ENCODE results near the gene GXYLT2.

GXYLT2 gene

DNA sequence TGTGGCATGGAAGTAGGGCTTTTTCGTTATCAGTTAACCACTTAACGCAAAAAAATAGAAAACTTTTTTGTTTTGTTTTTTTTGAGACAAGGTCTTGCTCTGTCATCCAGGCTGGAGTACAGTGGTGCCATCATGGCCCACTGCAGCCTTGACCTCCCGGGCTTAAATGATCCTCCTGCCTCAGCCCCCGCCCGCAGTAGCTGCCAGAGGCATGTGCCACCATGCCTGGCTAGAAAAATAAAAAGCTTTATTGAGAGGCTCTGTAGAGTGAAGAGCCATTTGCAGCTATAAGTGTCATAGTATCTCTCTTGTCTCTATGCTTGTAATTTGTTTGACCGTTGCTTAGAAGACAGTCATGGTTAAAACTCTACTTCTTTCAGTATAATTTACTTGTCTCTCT, 122.3 kb downstream of the GXYLT2 start:
- TF ChIP-seq, protein P1, sequence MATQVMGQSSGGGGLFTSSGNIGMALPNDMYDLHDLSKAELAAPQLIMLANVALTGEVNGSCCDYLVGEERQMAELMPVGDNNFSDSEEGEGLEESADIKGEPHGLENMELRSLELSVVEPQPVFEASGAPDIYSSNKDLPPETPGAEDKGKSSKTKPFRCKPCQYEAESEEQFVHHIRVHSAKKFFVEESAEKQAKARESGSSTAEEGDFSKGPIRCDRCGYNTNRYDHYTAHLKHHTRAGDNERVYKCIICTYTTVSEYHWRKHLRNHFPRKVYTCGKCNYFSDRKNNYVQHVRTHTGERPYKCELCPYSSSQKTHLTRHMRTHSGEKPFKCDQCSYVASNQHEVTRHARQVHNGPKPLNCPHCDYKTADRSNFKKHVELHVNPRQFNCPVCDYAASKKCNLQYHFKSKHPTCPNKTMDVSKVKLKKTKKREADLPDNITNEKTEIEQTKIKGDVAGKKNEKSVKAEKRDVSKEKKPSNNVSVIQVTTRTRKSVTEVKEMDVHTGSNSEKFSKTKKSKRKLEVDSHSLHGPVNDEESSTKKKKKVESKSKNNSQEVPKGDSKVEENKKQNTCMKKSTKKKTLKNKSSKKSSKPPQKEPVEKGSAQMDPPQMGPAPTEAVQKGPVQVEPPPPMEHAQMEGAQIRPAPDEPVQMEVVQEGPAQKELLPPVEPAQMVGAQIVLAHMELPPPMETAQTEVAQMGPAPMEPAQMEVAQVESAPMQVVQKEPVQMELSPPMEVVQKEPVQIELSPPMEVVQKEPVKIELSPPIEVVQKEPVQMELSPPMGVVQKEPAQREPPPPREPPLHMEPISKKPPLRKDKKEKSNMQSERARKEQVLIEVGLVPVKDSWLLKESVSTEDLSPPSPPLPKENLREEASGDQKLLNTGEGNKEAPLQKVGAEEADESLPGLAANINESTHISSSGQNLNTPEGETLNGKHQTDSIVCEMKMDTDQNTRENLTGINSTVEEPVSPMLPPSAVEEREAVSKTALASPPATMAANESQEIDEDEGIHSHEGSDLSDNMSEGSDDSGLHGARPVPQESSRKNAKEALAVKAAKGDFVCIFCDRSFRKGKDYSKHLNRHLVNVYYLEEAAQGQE (IDR thresholded peaks at IDR 0.05; ENCODE audit: insufficient read depth in 1 of 2, low read depth in 2 of 2, low read length in 2 of 2): no peak
- TF ChIP-seq POLR2AphosphoS5 (IDR thresholded peaks at IDR 0.05; ENCODE audit: low read depth, low read length) (no peak), FOXP2 (optimal IDR thresholded peaks at IDR 0.05; ENCODE audit: borderline replicate concordance, extremely low read depth, extremely low read length, insufficient read depth) (no peak), SIN3A (IDR thresholded peaks at IDR 0.05; ENCODE audit: borderline replicate concordance, insufficient read depth, low read length) (no peak), TAF1 (IDR thresholded peaks at IDR 0.05; ENCODE audit: borderline replicate concordance, insufficient read depth, low read length) (no peak)

DNA sequence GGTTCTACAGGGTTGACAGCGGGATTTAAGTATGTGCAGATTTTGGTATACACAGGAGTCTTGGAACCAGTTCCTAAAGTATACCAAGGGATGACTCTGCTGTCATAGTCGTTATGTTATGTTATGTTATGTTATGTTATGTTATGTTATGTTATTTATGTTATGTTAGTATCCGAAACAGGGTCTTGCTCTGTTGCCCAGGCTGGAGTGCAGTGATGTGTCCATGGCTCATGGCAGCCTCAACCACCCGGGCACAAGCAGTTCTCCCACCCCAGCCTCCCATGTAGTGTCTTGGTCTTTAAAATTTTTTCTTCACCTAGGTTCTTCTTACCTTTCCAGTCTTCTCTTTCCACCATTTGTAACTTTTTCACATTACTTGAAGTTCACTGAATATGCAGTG, 130.5 kb downstream of the GXYLT2 start:
- no peak for TF ChIP-seq POLR2AphosphoS5 (IDR thresholded peaks at IDR 0.05; ENCODE audit: low read depth, low read length)
- TF ChIP-seq FOXP2 (optimal IDR thresholded peaks at IDR 0.05; ENCODE audit: borderline replicate concordance, extremely low read depth, extremely low read length, insufficient read depth): no peak
- TF ChIP-seq TAF1 (IDR thresholded peaks at IDR 0.05; ENCODE audit: borderline replicate concordance, insufficient read depth, low read length): no peak
- TF ChIP-seq, protein P1 (IDR thresholded peaks at IDR 0.05; ENCODE audit: insufficient read depth in 1 of 2, low read depth in 2 of 2, low read length in 2 of 2): no peak
- no peak for TF ChIP-seq SIN3A (IDR thresholded peaks at IDR 0.05; ENCODE audit: borderline replicate concordance, insufficient read depth, low read length)

DNA sequence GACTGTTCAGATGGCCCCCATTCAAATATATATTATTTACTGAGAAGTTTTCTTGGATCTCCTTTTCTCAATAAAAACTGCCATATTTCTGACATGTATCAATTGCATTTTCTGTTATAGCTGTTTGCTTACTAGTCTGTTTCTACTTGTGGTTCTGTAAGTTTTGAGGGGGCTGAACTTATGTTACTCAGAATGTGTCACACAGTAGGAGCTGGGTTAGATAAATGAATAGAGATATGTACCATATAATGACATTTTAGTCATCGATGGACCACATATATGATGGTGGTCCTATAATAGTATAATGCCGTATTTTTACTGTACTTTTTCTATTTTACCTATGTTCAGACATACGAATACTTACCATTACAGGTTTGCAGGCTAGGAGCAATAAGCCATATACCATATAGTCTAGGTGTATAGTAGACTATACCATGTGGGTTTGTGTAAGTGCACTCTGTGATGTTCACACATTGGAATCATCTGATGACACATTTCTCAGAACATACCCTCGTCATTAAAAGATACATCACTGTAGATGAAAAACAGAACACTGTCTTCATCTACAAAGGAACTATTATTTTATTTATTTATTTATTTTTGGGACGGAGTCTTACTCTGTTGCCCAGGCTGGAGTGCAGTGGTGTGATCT, 131.1 kb downstream of the GXYLT2 start:
- no peak for TF ChIP-seq TAF1 (IDR thresholded peaks at IDR 0.05; ENCODE audit: borderline replicate concordance, insufficient read depth, low read length)
- TF ChIP-seq POLR2AphosphoS5 (IDR thresholded peaks at IDR 0.05; ENCODE audit: low read depth, low read length): no peak
- no peak for TF ChIP-seq SIN3A (IDR thresholded peaks at IDR 0.05; ENCODE audit: borderline replicate concordance, insufficient read depth, low read length)

DNA sequence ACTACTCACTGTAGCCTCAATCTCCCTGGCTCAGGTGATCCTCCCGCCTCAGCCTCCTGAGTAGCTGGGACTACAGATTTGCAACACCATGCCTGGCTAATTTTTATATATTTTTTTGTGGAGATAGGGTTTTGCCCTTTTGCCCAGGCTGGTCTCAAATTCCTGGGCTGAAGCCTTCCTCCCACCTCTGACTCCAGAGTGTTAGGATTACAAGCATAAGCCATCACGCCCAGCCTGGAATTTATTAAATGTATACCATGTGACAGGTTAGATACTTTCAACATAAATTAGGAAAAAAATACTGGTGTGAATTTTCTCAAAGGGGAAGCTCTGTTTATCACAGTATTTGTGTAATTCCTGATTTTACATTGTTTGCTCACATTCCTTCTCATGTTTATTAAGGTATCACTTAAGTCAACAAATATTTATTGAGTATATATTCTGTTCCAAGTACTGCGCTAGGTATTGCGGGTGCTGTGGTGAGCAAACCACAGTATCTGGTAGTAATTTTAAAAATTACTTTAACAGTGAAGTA, 133.5 kb downstream of the GXYLT2 start:
- no peak for TF ChIP-seq FOXP2 (optimal IDR thresholded peaks at IDR 0.05; ENCODE audit: borderline replicate concordance, extremely low read depth, extremely low read length, insufficient read depth)

DNA sequence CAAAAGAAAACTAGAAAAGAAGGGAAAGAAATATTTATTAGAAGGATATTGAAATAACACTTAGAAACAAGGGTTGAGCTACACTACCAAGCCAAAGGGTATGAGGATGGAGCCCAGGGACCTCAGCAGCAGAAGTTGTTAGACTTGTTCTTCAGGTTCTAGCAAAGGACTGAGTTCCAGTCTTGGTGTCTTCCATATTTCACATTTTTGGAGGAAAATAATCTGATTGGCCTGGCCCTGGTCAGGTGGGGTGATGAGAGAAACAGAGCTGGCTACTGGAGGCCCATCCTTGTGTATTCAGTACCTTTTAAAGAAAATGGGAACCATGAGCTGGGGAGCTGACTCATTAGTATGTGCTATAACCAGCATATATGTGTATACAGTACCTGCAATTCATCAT, 137.0 kb downstream of the GXYLT2 start:
- no peak for TF ChIP-seq TAF1 (IDR thresholded peaks at IDR 0.05; ENCODE audit: borderline replicate concordance, insufficient read depth, low read length)
- TF ChIP-seq SIN3A (IDR thresholded peaks at IDR 0.05; ENCODE audit: borderline replicate concordance, insufficient read depth, low read length): no peak
- TF ChIP-seq, protein P1 (IDR thresholded peaks at IDR 0.05; ENCODE audit: insufficient read depth in 1 of 2, low read depth in 2 of 2, low read length in 2 of 2): no peak
- no peak for TF ChIP-seq FOXP2 (optimal IDR thresholded peaks at IDR 0.05; ENCODE audit: borderline replicate concordance, extremely low read depth, extremely low read length, insufficient read depth)
- no peak for TF ChIP-seq POLR2AphosphoS5 (IDR thresholded peaks at IDR 0.05; ENCODE audit: low read depth, low read length)

DNA sequence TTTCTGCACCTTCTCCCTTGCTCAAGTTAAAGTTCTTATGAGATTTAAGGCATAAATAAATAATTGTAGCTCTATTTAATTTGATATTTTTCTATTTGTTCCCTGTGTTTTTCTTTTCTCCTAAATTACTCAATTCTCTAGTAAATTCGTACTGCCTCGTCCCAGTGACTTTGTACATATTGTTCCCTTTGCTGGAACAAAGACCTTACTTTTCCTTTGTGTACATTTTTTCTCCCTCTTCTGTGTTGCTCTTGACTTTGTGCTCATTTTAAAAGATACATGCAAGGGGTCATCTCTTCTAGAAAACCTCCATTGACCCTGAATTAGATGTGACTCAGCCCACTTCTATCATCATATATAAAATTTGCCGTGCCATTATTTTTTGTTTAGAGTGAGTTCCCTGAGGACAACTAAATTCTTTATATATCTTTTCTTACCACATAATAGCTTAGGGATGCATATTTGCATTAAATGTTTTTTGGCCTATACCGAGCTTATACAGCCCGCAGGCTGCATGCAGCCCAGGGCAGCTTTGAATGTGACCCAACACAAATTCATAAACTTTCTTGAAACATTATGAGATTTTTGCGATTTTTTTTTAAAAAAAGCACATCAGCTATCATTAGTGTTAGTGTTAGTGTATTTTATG, 138.4 kb downstream of the GXYLT2 start:
- TF ChIP-seq FOXP2 (optimal IDR thresholded peaks at IDR 0.05; ENCODE audit: borderline replicate concordance, extremely low read depth, extremely low read length, insufficient read depth) (no peak), TAF1 (IDR thresholded peaks at IDR 0.05; ENCODE audit: borderline replicate concordance, insufficient read depth, low read length) (no peak), SIN3A (IDR thresholded peaks at IDR 0.05; ENCODE audit: borderline replicate concordance, insufficient read depth, low read length) (no peak), POLR2AphosphoS5 (IDR thresholded peaks at IDR 0.05; ENCODE audit: low read depth, low read length) (no peak)
- TF ChIP-seq, protein P1 (IDR thresholded peaks at IDR 0.05; ENCODE audit: insufficient read depth in 1 of 2, low read depth in 2 of 2, low read length in 2 of 2): no peak
